HG02943 (cell line): Measurements from ENCODE around the gene SLC25A10.

Source experiments
- ATAC-seq: cut with Tn5 transposase; IDR thresholded peaks from one replicate; pipeline ENCODE4 v1.9.1; 2021; ENCODE audit warnings: mild to moderate bottlenecking, low read depth, moderate library complexity; ENCODE audit not compliant: unreplicated experiment

The SLC25A10 gene

DNA sequence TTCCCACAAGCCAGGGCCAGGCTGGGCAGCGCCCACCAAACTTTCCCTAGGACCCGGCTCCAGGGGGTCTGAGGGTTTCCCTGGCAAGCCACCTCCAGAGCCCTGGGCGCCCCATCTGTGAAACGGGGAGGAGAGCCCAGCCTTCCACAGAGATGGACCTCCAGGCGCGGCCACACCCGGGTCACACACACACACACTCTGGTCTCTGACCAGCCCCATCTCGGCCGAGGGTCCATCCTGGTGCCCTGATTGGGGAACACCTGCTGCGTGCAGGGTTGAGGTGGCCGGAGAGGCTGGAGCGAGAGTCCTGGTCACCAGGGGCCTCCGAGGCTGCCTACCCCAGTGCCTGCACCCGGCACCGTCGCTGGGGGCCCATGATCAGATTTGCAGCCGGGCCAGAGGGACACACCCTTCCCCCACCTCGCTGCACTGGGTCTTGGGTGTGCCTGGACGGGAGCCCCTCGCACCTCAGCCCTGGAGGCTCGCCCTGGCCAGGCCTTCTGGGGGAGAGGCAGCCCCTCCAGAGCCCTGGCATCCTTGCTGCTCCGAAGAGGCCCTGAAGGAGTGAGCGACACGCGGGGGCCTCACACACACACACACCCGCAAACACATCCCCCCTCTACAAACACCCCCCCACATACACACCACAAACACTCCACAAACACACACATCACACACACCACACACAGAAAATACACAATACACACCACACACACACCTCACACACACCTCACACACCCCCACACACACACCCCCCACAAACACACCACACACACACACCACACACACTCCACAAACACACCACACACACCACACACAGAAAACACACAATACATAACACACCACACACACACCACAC, 29.7 kb downstream of the SLC25A10 start:
- no peak for ATAC-seq
